CD4-positive, alpha-beta T cell treated with Interleukin-17A for 4 hours (primary cell): ENCODE data around the gene ZNF468.
"Not testable (repeated sequence)": the region's sequence is repeated elsewhere in the genome, so short reads cannot be mapped to it uniquely, and the experiment has no call there.

Source experiments
- DNase-seq: peaks from one replicate; pipeline ENCODE4 v3.0.0-alpha.2; 2020; ENCODE audit warnings: mixed read lengths

Gene ZNF468

DNA sequence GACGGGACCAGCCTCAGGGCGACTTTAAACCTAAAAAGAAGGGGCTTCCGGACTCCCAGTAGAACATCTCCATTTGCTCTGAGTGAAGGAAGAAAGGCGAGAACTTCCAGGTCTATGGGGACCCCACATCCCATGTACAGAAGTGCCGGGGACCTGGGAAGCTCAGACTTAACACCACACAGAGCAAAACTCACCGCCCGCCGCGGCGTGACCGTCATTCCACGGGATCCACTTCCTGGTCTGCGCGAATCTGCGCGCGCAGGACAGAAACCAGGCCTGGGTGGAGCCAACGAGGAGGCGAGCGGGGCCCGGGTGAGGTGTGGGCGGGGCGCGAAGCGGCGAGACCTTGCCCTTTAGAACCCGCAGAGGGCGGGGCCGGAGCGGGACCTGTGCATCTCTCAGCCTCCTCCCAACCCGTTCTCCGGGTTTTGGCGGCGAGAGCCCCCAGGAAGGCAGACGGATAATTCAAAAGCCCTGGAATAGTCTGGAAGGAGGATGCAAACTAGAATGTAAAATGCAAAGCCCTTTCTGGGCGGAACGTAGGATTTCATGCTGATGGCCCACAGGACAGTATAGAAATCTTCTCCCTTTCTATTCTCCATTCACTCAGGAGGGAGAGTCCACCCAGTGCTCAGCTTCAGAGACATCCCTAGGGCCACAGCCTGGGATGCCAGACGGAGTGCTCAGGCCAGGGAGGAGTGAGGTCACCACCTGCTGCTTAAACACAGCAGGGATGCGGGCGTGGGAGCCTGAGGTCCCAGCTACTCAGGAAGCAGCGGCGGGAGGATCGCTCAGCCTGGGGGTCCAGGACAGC lies at the start of gene ZNF468:
Gene ZNF468 (minus strand): TSS at position 242 of the 814 bp plus-strand sequence. CDS start 3,347 bp downstream, outside the sequence.
- DNase-seq, result peak; percentile 75

DNA sequence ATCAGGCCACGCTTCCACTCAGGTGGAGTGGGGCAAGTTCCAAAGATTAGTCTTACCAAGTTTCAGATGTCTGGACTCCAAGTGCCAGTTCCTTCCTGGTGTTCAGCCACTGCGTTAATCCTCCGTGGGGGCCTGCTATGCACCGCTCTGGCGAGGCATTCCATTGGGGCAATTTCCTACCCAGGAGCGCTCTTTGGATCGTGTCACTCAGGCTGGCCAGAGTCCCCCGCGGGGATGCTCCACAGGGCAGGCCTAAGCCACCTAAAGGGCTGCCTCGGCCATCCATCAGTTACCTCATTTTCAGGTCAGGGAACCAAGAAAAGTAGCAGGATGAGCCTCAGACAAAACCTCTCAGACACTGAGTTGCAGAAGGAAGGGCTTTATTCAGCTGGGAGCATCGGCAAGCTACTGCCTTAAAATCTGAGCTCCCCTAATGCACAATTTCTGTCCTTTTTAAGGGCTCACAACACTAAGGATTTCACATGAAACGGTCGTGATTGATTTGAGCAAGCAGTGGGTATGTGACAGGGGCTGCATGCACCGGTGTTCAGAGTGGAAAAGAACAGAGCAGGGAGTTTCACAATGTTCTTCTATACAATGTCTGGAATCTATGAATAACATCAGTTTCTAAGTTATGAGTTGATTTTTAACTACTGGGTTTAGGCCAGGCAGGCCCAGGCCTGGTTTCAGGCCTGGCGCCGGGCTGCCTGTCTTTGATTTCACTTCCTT lies 46.8 kb upstream of the ZNF468 start:
- not testable (repeated sequence) for DNase-seq

- DNase-seq, result no peak
Measured at GRCh38 chr19:52901842-52902241, 44.4 kb upstream of the ZNF468 start.

DNA sequence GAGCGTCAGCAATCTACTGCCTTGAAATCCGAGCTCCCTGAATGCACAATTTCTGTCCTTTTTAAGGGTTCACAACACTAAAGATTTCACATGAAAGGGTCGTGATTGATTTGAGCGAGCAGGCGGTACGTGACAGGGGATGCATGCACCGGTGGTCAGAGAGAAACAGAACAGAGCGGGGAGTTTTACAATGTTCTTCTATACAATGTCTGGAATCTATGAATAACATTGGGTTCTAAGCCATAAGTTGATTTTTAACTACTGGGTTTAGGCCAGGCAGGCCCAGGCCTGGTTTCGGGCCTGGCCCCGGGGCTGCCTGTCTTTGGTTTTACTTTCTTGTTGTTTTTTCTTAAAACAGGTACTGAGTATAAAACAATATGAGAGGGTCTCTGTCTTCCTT lies 41.2 kb upstream of the ZNF468 start:
- not testable (repeated sequence) for DNase-seq

- no peak for DNase-seq
Measured at GRCh38 chr19:52898101-52898500, 40.7 kb upstream of the ZNF468 start.

DNA sequence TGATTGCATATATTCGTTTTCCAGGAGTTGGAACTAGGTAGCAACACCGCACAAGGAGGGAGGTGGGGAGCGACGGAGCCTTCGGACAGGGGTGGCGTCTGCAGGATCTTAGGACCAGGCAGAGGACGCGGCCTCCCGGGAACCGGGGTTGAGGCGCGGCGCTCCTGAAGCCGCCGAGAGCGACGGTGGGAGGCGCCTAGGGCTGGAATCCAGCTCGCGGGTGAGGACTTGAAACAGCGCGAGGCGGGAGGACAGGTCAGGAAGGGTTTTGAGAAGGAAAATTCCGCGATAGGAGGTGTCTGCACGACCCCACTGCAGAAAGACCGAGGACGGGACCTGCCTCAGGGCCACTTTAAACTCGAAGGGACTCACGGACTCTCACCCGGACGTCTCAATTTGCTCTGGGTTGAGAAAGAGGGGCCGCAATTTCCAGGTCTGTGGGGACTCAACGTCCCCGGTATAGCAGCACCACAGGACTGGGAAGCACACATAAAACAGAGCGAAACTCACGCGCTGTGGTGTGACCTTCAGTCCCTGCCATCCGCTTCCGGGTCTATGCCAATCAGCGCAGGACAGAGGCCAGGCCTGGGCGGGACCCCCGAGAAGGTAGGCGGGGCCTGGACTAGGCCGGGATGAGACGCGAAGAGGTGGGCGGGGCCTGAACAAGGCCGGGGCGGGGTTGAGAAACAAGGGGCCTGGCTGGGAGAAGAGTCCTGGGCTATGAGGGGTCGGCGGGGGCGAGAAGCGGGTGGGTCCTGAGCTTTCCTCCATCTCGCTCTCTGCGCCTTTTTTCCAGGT lies 39.9 kb upstream of the ZNF468 start, which contains the start of gene ZNF320:
Gene ZNF320 (minus strand): TSS at position 498 of the 798 bp plus-strand sequence. CDS start 7,380 bp downstream, outside the sequence.
- peak; percentile 93 for DNase-seq

GRCh38 chr19:52896431-52897137 lies 39.2 kb upstream of the ZNF468 start:
- no peak for DNase-seq

DNA sequence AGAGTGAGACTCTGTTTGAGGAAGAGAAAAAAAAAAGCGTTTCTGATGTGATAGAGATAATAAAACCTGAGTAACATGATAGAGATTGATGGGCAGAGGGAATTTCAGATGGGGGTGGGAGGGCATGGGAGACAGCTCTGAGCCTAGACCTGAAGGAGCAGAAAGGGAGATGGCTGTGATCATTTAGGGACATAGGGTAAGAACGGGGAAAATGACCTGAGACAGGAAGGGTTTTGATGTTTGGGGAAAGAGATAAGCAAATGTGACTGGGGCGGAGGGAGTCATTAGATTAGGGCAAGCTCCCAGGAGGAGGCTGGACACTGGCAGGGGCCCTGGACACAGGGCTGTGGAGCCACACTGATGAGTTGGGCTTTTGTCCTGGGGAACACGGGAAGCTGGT lies 33.9 kb upstream of the ZNF468 start:
- no peak for DNase-seq

GRCh38 chr19:52889931-52890330 lies 32.5 kb upstream of the ZNF468 start:
- no peak for DNase-seq

GRCh38 chr19:52889076-52889475 lies 31.7 kb upstream of the ZNF468 start:
- no peak for DNase-seq

GRCh38 chr19:52880895-52881389 lies 23.5 kb upstream of the ZNF468 start:
- DNase-seq, result no peak

GRCh38 chr19:52872996-52873395 lies 15.6 kb upstream of the ZNF468 start:
- not testable (repeated sequence) for DNase-seq

DNA sequence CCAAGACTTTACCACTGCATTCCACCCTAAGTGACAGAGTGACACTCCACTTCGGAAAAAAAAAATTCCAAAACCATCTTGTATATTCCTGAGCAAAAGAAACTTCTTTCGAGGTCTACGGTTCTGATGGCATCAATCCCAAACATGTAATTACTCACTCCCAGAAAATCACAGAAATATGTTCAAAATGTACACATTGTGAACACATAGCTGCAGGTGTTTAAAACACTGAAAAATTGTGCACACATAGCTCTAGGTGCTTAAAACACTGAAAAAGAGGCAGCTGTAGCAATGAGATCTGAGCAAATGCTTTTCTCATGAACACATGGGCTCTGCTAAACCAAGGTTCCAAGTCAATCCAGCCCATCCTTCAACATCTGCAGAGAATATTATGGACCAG lies 14.0 kb upstream of the ZNF468 start:
- DNase-seq, result no peak

DNA sequence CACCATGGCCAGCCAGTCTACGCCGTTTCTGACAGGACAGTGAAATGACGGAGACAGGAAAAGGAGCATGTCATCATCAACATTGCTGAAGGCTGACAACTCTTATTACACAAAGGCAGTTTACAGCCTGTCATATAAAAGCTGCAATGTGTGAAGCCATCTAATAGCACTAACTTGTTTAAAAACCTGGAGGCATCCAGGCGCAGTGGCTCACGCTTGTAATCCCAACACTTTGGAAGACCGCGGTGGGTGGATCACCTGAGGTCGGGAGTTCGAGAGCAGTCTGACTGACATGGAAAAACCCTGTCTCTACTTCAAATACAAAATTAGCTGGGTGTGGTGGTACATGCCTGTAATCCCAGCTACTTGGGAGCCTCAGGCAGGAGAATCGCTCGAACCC lies 10.6 kb upstream of the ZNF468 start:
- not testable (repeated sequence) for DNase-seq

- DNase-seq, result not testable (repeated sequence)
Measured at GRCh38 chr19:52856540-52857377, 660 bp downstream of the ZNF468 start.

DNA sequence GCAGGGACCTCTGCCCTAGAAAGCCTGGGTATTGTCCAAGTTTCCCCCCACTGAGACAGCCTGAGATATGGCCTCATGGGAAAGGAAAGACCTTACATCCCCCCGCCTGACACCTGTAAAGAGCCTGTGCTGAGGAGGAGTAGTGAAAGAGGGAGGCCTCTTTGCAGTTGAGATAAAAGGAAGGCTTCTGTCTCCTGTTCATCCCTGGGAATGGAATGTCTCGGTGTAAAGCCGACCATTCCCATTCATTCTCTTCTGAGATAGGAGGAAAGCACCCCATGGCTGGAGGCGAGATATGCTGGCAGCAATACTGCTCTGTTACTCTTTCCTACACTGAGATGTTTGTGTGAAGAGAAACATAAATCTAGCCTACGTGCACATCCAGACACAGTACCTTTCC lies 10.1 kb downstream of the ZNF468 start:
- DNase-seq, result not testable (repeated sequence)

DNA sequence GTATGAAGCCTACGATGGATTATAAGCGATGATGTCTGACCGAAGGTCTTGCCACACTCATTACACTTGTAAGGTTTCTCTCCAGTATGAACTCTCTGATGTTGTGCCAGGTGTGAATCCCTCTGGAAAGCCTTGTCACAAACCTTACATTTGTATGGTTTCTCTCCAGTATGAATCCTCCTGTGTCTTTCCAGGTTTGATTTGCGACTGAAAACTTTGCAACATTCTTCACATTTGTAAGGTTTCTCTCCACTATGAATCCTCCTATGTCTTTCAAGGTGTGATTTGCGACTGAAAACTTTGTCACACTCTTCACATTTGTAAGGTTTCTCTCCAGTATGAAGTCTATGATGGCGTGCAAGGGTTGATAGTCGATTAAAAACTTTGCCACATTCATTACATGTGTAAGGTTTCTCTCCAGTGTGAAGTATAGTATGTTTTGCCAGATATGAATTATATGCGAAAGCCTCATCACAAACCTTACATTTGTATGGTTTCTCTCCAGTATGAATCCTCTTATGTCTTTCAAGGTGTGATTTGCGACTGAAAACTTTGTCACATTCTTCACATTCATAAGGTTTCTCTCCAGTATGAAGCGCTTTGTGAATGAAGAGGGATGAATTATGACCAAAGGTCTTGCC lies 16.5 kb downstream of the ZNF468 start:
- not testable (repeated sequence) for DNase-seq

DNA sequence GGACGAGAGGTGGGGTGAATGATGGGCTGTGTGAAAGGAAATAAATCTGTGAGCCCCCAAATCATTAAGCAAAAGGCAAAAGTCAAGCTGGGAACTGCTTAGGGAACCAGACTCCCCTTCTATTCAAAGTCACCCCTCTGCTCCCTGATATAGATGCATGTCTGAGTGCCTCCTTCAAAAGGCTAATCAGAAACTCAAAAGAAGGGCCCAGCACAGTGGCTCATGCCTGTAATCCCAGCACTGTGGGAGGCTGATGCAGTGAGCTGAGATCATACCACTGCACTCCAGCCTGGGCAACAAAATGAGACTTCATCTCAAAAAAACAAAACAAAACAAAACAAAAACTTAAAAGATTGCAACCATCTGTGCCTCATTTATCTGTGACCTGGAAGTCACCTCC lies 23.1 kb downstream of the ZNF468 start:
- DNase-seq, result not testable (repeated sequence)

DNA sequence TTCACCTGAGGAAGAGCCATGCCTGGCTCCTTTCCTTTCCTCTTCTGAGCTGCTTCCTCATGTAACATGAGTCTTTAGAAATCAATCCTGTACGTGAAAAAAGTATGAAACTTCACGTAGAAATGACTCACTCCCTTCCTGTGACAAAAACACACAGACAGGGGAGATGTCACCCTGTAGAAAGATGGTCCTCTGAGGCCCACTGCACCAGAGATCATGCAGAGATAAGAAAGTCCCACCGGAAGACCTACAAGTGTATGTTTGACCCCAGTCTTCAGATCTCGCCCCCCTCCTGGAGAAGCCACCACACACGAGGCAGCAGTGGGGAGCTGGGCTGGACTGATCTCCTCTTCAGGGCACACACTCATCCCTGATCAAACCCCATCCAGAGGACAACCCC lies 23.9 kb downstream of the ZNF468 start:
- DNase-seq, result not testable (repeated sequence)

- DNase-seq, result not testable (repeated sequence)
Measured at GRCh38 chr19:52829866-52830265, 27.6 kb downstream of the ZNF468 start.

- no peak for DNase-seq
Measured at GRCh38 chr19:52825765-52826164, 31.7 kb downstream of the ZNF468 start.
